GM23248 (cell line): ENCODE results near the gene WDR93. TPM values are rescaled to one million over a fixed set of nuclear protein-coding genes. Genes with fewer than 3 reads are reported as not detected.

Experiments used
- DNase-seq: peaks from one replicate; pipeline ENCODE4 v3.0.0-alpha.2; 2015
- H2AFZ ChIP-seq: fragments of 200-600 bp; sonication (generic); 2 replicates; pipeline ENCODE4 v1.6.1; 2016; ENCODE audit warnings: antibody characterized with exemption
- H3F3A ChIP-seq: fragments of 200-600 bp; sonication (generic); 2 replicates; pipeline ENCODE4 v1.6.1; 2016; ENCODE audit warnings: mild to moderate bottlenecking, antibody characterized with exemption, mixed run types; ENCODE audit not compliant: insufficient read depth
- H3K27ac ChIP-seq: fragments of 200-600 bp; sonication (generic); 2 replicates; pipeline ENCODE4 v1.5.1; 2016; ENCODE audit warnings: mild to moderate bottlenecking
- H3K27me3 ChIP-seq: fragments of 200-600 bp; sonication (generic); replicated peaks from 2 replicates; pipeline ENCODE4 v1.6.1; 2016; ENCODE audit warnings: mild to moderate bottlenecking; ENCODE audit not compliant: insufficient read depth
- H3K36me3 ChIP-seq: fragments of 200-600 bp; sonication (generic); 2 replicates; pipeline ENCODE4 v1.6.1; 2016; ENCODE audit warnings: low read depth, mild to moderate bottlenecking
- H3K4me1 ChIP-seq: fragments of 200-600 bp; sonication (generic); 2 replicates; pipeline ENCODE4 v1.6.1; 2016; ENCODE audit warnings: mild to moderate bottlenecking; ENCODE audit not compliant: insufficient read depth
- H3K4me2 ChIP-seq: fragments of 200-600 bp; sonication (generic); one replicate; pipeline ENCODE4 v1.6.1; 2016; ENCODE audit warnings: mild to moderate bottlenecking; ENCODE audit not compliant: unreplicated experiment
- H3K4me3 ChIP-seq: fragments of 200-600 bp; sonication (generic); 2 replicates; pipeline ENCODE4 v1.5.1; 2016; ENCODE audit warnings: mild to moderate bottlenecking
- H3K79me2 ChIP-seq: fragments of 200-600 bp; sonication (generic); 2 replicates; pipeline ENCODE4 v1.6.1; 2016; ENCODE audit warnings: mild to moderate bottlenecking; ENCODE audit not compliant: insufficient read depth
- H3K9ac ChIP-seq: fragments of 200-600 bp; sonication (generic); 2 replicates; pipeline ENCODE4 v1.6.1; 2016; ENCODE audit warnings: mild to moderate bottlenecking
- H3K9me2 ChIP-seq: fragments of 200-600 bp; sonication (generic); 2 replicates; pipeline ENCODE4 v1.6.1; 2016; ENCODE audit warnings: mixed run types, mild to moderate bottlenecking, moderate library complexity; ENCODE audit not compliant: insufficient read depth
- H3K9me3 ChIP-seq: fragments of 200-600 bp; sonication (generic); one replicate; pipeline ENCODE4 v1.6.1; 2017; ENCODE audit warnings: low read depth
- H4K20me1 ChIP-seq: fragments of 200-600 bp; sonication (generic); 2 replicates; pipeline ENCODE4 v1.6.0; 2016; ENCODE audit not compliant: insufficient read depth
- EZH2 ChIP-seq: fragments of 200-600 bp; sonication (generic); IDR thresholded peaks from 2 replicates; pipeline ENCODE4 v1.6.1; 2018; ENCODE audit warnings: antibody characterized with exemption, mild to moderate bottlenecking; ENCODE audit not compliant: insufficient read depth, poor library complexity, severe bottlenecking
- EZH2phosphoT487 ChIP-seq: fragments of 200-600 bp; sonication (generic); IDR thresholded peaks from 2 replicates; pipeline ENCODE4 v1.6.1; 2018; ENCODE audit warnings: antibody characterized with exemption, moderate library complexity, mild to moderate bottlenecking, low read depth; ENCODE audit not compliant: insufficient read depth
- WGBS, 2 experiments: methylation state at CpG; one replicate each; pipeline ENCODE4 v1.1.6; 2015 to 2017; ENCODE audit warnings: low lambda C conversion rate in 2 of 2, low coverage in 1 of 2; ENCODE audit errors: missing lambda C conversion rate in 2 of 2; 5-methylcytosine and 5-hydroxymethylcytosine counted together
- in situ Hi-C: fragments of 300-500 bp; cut with MboI; formaldehyde crosslinking; loops from 2 replicates; pipeline ENCODE4 v1.15.0; 2020
- polyA plus RNA-seq: library from polyadenylated mRNA; unstranded; fragments of >200 nt; fragmentation: Nextera tagmentation; extraction: Ambion mirVana; gene quantifications from 2 replicates; pipeline ENCODE4 v1.2.1, GENCODE V29; 2016
- total RNA-seq: library from RNA; depleted of rRNA; stranded (reverse); fragments of >200 nt; shearing (Covaris generic); gene quantifications from 2 replicates; pipeline ENCODE4 v1.2.3, GENCODE V29; 2014

The WDR93 gene
- total and polyA plus RNA-seq, 2 experiments from 2014 or later = 0.10 TPM; not detected in 1

DNA sequence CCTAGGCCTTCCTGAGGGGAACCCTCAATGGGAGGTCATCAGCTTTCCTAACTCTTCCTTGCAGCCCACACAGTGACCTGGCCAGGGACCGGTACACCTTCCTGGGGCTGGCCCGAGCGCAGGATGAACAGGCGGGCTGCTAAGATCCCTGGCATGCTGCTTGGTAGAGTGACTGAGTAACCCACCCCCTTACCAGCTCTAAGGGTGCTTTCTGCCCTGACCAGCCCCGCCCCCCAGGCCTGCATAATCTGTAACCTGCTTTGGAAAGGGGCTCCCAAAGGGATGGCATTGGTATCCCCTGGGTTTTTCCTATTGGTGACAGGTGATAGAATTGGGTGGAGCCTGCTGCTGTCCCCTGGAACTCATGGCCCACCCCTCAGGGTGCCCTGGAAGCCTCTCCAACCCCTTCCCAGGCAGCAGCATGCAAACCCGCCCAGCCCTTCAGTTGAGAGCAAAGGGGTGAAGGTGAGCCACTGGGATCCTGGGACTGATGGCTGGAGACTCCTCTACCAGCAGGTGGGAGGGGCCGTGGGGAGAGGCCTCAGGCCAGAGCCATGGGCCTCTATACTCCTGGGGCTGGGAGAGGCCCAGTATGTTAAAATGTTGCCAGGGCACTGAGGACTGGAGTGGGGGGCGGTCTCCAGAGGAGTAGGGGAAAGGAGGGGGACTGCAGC lies 24.3 kb upstream of the WDR93 start:
- Histone ChIP-seq H3K27me3 (no peaks in the 10 kb centered on the region), H3K9me2 (no peaks in the 10 kb centered on the region), H3K27ac (peak overlapping the region; percentile 47; the same call in 1 of the 2 replicates), H3K4me2 (peak overlapping the region; percentile 68), H3K4me1 (peaks cover 27% of the 10 kb centered on the region), H2AFZ (peak overlapping the region; percentile 87), H3F3A (peaks cover 20% of the 10 kb centered on the region), H4K20me1 (no peaks in the 10 kb centered on the region), H3K9ac (peak overlapping the region; percentile 77), H3K9me3 (no peaks in the 10 kb centered on the region), H3K79me2 (no peaks in the 10 kb centered on the region), H3K4me3 (peak overlapping the region; percentile 53; the same call in 1 of the 2 replicates), H3K36me3 (no peaks in the 10 kb centered on the region)
- in situ Hi-C loops = no loop called here
- TF ChIP-seq EZH2 = no peak
- TF ChIP-seq EZH2phosphoT487 = no peak
- 89 to 94% methylated on average over 8 of the region's 8 CpGs for WGBS, 2 experiments
- no peak for DNase-seq

DNA sequence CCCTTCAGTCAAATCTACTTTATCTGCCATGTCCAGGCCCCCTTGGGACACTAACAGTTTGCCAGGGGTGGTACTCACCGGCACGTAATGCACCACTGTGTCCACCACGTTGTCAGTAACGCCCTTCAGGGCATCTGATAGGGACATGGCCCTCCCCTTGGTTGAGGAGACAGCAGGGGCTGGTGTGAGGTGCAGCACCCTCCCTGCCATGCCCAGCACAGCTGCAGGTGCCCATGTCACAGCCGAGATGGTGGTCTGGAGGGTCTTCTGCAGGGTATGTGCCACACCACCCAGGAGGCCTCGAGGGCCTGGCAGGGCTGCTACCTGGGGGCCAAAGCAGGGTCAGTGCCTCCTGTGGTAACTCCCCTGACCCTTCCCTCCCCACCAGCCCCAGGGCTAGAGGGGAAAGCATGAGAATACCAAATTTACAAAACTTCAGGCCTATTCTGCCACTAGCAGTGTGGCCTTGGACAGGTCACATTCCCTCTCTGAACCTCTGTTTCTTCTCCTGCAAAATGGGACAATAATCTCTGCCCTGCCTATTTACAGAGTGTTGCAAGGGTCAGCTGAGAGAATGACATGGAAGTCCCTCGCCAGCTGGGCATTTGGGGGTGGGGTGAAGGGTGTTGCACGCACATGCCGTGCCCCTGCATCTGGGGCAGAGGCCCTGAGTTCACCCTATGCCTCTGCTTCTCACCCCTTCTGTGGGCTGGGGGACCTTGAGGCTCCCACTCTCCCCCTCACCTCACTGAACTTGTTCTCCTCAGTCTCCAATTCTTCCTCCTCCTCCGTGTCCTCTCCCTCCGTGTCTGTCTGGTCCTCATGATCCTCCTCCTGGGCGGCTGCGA lies 23.5 kb upstream of the WDR93 start:
- Histone ChIP-seq H3K9me2 (no peaks in the 10 kb centered on the region), H3K4me3 (no peak overlapping the region), H4K20me1 (no peaks in the 10 kb centered on the region), H3K4me1 (peaks cover 22% of the 10 kb centered on the region), H3K27me3 (no peaks in the 10 kb centered on the region), H3K36me3 (no peaks in the 10 kb centered on the region), H3K4me2 (no peak overlapping the region), H2AFZ (no peak overlapping the region), H3K9me3 (no peaks in the 10 kb centered on the region), H3F3A (peaks cover 18% of the 10 kb centered on the region), H3K79me2 (no peaks in the 10 kb centered on the region), H3K9ac (no peak overlapping the region), H3K27ac (no peak overlapping the region)
- WGBS, 2 experiments = 78 to 79% methylated on average over 13 of the region's 13 CpGs
- in situ Hi-C loops = no loop called here
- no peak for DNase-seq
- no peak for TF ChIP-seq EZH2phosphoT487
- TF ChIP-seq EZH2 = no peak

DNA sequence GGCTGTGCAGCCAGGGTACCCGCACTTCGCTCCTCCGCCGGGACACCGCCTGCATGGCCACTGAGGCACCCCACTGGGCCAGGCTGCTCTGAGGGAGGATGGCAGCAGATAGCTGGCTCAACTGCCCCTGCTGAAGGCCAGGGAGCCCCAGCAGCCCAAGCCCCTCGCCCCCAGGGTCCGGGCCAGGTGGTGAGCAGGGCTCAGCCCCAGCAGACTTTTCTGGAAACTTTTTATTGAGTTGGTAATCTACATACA lies 23.0 kb upstream of the WDR93 start:
- Histone ChIP-seq H3F3A (peaks cover 12% of the 10 kb centered on the region), H2AFZ (no peak overlapping the region), H4K20me1 (no peaks in the 10 kb centered on the region), H3K27me3 (no peaks in the 10 kb centered on the region), H3K27ac (no peak overlapping the region), H3K4me3 (no peak overlapping the region), H3K9me3 (no peaks in the 10 kb centered on the region), H3K9me2 (no peaks in the 10 kb centered on the region), H3K4me1 (peaks cover 17% of the 10 kb centered on the region), H3K4me2 (no peak overlapping the region), H3K36me3 (no peaks in the 10 kb centered on the region), H3K79me2 (no peaks in the 10 kb centered on the region), H3K9ac (no peak overlapping the region)
- DNase-seq = no peak
- in situ Hi-C loops = no loop called here
- WGBS, 2 experiments = 87 to 93% methylated on average over 7 of the region's 7 CpGs
- TF ChIP-seq EZH2phosphoT487 = no peak
- TF ChIP-seq EZH2 = no peak

DNA sequence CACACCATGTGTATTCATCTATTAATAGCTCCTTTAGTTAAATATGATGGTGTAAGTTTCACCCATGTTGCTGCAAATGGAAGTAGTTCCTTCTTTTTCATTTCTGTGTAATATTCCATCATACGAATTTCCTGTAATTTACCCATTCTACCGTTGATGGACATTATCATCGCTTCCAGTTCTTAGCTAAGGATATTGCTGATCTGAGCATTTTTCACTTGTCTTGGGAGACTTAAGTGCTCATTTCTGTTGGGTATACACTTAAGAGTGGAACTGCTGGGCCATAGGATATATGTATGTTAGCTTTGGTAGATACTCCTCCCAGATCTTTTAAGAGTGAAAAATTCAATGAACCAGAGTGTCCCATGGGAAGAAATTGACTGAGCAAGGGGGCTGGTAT lies 22.4 kb upstream of the WDR93 start:
- H3K4me3 ChIP-seq = no peak overlapping the region
- TF ChIP-seq EZH2phosphoT487 (no peak), EZH2 (no peak)
- no peaks in the 10 kb centered on the region for H3K9me2 ChIP-seq

More for the DNA sequence above, 22.4 kb upstream of the WDR93 start:
- no peaks in the 10 kb centered on the region for H3K79me2 ChIP-seq
- H2AFZ ChIP-seq = no peak overlapping the region
- 83 to 86% methylated on average over 3 of the region's 3 CpGs for WGBS, 2 experiments
- H3K27ac ChIP-seq = no peak overlapping the region
- peaks cover 11% of the 10 kb centered on the region for H3F3A ChIP-seq
- in situ Hi-C loops = no loop called here
- H4K20me1 ChIP-seq = no peaks in the 10 kb centered on the region
- H3K36me3 ChIP-seq = no peaks in the 10 kb centered on the region
- no peak overlapping the region for H3K9ac ChIP-seq
- H3K4me1 ChIP-seq = peaks cover 13% of the 10 kb centered on the region
- no peak overlapping the region for H3K4me2 ChIP-seq
- no peaks in the 10 kb centered on the region for H3K9me3 ChIP-seq
- DNase-seq = no peak
- no peaks in the 10 kb centered on the region for H3K27me3 ChIP-seq
